Medulla oblongata (tissue), 1 donor: ENCODE measurements around the gene RASSF3.

Experiments used
- DNase-seq: peaks from one replicate; pipeline ENCODE4 v3.0.0-alpha.2; 2015; ENCODE audit errors: extremely low spot score

Gene RASSF3

DNA sequence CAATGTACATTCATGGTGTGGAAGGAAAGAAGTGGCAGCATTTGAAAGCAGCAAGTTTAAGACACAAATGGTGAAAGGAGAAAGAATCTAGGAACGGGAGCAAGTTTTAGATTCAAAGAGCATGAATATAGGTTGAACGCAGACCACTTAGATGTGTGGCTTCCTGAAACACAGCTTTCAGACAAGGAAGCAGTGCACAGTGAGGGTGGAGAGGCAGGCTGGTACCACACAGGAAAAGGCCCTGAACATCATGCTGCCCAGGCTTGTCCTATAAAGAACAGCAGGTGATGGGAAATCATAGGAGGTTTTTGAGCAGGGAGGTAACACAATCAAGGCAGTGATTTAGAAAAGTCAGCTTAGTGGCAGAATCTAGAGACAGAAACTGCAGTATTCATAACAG is 113.3 kb downstream of the RASSF3 start:
- no peak for DNase-seq

DNA sequence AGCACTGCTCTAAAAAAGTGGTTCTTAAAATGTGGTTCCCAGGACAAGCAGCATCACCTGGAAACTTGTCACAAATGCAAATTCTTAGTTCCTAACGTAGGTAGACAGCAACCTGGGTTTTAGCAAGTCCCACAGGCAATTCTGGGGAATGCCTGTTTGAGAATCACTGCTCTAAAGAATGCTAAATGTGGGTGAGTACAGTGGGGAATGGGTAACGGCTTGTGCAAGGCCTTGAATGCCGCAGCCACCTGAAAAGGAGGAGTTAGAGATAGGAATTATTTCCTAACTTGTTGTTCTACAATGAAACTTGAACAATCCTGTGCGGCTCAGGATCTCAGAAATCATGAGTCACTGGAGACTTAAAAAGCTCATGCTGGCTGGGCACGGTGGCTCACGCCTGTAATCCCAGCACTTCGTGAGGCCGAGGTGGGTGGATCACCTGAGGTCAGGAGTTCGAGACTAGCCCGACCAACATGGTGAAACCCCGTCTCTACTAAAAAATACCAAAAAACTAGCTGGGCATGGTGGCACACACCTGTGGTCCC is 114.0 kb downstream of the RASSF3 start:
- DNase-seq: no peak

DNA sequence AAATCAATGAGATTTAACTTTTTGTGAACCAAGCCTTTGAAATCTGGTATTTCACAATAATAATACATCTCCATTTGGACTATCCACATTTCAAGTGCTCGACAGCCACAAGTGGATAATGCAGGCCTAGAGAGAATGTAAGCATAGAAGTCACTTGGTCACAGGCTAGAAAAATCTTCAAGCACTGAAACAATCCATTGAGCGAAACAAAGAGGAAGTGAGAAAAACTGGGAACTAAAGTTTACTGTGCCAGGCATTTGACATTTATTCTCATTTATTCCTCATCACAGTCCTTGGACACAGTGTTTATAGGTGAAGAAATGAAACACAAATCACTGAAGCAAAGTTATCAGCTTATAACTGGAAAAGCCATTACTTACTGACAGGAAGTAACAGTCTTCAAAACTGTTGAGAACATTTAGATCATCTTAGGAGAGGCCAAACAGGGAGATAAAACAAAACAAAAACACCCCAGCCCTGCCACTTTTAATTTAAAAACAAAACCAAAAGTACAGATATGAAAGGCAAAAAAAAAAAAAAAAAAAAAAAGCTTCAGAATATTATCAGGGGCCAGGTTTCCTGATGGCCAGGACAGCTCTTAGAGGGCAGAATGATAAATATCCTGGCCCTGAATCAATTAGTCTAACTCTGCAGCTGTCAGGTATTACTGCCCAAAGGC is 119.8 kb downstream of the RASSF3 start:
- DNase-seq: peak; percentile 37

DNA sequence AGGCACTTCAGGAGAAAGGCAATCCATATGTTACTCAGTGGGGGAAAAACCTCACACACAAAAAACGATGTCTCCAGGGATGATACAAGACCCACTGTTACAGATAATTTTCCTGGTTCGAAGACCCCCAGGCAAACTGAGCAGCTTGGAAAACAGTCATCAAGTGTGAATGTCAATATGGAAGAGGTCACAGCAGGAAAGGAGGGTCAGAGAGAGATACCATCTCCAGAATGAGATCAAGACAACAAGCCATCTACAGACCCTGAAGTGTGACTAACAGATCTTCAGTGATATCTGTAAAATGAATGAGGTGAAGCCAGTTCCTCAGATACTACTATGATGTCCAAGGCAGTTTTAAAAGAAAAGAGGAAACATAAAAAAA is 120.3 kb downstream of the RASSF3 start:
- DNase-seq: no peak

DNA sequence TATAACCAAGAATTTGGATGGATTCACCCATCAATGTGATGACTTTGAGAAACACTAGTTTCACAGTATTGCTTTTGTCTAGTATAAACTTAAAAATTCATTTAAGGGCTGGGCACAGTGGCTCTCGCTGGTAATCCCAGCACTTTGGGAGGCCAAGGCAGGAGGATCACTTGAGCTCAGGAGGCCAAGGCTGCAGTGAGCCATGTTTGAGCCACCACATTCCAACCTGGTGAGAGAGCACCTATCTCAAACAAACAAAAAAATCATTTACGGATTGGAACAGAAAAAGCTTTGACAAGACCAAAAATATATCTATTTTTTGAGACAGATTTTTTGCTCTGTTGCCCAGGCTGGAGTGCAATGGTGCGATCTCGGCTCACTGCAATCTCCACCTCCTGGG is 121.4 kb downstream of the RASSF3 start:
- no peak for DNase-seq

DNA sequence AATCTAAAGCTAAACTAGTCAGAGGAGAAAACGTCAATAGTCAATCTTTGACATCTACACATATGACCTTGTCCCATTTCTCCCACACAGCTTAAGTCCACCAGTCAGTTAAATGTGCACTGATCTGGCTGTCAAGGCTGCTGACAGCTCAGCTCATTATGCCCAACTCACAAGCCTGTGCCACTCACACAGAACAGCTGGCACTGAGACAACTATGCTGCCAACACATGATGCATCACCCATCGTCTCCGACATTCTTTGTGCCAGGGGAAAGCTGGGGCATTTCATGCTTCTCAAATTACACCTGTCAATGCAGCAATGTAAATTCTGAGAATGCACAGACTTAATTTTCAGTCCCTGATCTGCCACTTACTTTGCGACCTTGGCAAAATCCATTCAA is 123.6 kb downstream of the RASSF3 start:
- DNase-seq: peak; percentile 50

DNA sequence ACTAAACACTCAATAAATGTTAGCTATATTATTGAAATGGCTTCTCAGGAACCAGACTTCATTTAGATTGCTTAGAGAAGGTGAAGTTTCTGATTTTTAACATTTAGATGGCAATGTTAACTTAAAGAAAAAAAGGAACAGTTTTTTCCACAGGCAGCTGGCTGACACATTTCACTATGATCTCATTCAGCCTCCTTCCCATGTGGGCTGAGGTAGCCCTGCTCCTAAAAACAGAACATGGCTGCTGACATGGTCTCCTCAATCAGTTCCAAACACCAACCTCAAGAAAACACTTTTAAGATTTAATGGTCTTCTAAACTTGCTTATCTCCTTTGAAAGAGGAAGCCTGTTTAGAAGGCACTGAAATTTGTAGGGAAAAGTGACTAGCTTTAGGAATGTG is 125.1 kb downstream of the RASSF3 start:
- DNase-seq: no peak

DNA sequence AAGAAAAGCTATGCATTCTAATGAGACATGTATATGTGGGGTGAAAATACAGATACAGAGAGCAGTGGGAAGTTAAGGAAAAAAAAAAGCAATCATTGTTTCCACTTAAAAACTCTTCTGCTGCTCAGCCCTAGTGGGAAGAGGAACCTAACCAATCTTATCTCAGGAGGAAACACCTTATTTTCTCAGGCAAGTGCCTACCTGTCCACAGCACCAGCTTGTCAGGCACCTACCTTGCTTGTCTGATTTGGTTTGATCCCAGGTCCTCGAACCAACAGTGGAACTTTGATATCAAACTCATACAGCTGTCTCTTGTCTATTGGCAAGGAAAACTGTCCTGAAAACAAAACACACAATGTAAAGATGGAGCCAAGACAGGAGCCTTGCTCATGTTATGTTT is 126.5 kb downstream of the RASSF3 start:
- no peak for DNase-seq

DNA sequence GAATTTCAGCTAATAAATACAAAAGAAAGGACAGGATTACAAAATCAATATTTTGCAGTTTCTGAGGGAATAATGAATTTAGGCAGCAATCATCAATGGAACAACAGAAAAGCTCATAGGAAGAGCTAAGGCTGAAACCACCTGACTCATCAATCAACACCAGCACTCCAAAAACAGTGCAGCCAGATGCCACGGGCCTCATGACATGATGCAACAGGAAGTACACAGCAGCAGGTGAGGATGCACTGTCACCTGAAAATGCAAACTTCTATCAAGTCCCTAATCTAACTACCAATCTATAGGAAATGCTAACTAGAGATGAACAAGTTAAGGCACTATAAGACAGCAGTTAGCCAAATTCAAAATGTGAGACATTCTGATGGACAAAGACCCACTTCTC is 127.2 kb downstream of the RASSF3 start:
- DNase-seq: no peak

DNA sequence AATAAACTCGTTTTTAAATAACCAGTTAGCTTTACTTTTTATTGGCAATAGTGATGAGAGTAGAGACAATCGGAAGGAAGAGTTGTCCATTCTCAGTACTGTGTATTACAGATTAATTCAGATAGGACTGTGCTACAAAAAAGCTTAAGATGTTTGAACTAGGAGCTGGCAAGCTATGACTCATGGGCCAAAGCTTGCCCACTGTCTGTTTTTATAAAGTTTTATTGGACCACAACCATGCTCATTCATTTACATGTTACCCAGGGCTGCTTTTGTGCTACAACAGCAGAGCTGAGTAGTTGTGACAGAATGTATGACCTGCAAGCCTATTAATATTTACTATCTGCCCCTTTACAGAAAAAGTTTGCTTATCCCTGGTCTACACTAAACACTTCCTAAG is 129.5 kb downstream of the RASSF3 start:
- DNase-seq: no peak

DNA sequence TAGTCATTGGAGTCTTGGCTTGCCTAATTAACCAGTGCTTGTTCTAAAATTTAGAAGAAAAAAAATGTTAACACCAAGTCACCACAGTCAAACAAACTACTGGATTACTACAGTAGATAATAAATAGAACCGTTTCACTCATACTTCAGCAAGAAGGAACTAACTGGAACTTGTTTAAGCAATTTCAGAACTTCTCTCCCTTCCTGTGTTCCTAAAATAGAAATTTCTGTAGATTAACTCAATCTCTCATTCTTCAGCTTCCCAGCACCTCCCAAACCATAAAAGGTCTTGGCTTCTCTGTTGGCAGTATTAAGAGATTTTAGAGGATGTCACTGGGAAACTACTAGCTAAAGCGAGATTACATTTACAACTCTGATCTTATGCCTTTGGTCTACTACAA is 130.4 kb downstream of the RASSF3 start:
- no peak for DNase-seq

DNA sequence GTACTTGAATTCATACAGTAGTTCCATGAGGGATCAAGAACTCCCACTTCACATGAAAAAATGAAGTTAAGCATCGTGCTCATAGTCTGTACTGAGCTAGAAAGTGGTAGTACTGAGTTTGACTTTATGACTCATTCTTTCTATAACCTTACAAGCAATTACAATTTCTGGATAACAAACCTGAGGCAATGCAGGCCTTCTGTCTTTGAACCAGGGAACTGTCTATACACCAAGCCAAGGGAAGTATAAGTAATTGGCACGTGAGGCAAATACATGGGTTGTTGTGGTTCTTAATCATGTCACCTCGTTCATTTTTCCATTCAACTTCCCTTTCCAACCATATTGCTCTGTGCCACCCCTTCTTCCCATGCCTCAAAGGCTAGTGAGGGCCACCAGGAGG is 132.1 kb downstream of the RASSF3 start:
- DNase-seq: no peak

DNA sequence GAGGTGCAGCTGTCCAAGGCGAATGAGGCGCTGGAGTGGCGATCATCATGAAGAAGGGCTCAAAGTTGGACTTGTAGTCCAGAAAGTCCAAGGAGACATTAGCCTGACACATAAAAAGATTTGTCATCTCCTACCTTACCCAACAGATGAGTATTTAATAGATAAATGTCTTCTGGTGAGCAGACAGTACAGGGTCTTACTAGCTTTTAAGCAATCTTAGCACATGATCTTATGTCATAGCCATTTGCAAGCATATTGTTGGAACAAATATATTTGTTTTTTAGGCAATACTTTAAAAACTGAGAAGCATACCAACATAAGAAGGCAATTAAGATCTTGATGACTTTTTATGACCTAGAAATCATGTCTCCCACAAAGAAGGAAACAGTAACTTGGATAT is 132.9 kb downstream of the RASSF3 start:
- no peak for DNase-seq

DNA sequence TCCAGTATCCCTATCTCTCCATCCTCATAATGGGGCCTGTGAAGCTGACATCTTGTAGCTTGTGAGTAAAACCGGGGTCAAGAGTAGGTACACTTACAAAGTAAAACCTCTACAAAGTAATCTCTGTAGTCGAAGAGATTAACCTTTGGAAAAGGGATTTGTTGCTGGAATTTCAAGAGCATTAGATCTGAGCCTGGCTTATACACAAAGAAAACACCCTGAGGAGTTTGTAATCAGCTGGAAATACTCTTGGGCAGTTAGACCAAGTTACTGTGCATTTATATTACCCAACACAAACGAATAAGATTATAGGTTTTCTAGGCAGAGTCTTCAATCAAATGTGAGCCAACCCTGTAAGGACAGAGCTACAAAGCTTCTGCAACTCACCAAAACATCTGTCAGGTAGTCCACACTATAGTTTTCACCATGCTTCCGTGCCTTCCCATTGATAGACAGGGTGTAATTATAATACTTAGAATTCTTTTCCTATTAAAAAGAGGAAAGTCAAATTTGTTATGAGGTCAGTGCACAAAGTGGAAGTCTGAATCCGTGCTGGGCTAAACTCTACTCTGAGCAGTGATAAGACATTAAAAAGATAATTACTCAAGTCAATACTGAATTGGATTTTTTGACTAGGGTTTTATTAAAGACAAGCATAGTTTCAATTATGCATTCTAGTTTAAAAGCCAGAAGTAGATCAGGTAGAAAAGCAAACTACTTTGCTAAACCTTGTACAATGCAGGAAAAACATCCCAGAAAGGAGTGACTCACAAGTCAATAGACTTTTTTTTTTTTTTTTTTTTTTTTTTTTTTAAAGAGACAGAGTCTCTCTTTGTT is 134.3 kb downstream of the RASSF3 start:
- no peak for DNase-seq

DNA sequence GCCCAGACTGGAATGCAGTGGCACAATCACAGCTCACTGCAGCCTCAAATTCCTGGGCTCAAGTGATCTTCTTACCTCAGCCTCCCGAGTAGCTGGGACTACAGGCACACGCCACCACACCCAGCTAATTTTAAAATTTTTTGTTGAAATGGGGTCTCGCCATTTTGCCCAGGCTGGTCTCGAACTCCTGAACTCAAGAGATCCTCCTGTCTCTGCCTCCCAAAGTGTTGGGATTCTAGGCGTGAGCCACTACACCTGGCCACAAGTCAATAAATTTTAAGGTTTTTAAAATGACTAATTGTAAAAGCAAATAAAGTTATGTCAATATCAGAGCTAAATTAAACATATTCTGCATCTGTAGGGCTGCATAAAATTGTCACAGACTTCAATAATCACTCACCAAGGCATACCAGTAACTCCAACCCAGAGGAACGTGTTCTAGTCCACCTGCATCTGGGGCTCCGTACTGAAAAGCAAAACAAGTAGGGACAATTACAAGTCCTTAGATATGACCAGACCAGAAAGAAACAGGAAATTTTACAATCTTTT is 135.0 kb downstream of the RASSF3 start:
- DNase-seq: no peak

DNA sequence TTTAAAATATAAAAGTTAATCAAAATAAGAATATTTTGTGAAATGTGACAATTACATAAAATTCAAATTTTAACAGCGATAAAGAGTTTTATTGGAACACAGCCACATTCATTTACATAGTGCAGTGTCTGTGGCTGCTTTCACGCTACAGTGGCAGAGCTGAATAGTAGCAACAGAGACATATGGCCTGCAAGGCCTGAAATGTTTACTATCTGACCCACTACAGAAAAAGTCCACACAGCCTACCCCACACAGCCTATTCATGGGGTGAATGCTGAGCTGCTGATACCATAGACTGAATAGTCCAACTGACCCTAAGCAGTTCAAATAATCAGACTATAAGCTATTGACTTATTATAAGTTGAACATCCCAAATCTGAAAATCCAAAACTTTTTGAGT is 135.7 kb downstream of the RASSF3 start:
- no peak for DNase-seq

DNA sequence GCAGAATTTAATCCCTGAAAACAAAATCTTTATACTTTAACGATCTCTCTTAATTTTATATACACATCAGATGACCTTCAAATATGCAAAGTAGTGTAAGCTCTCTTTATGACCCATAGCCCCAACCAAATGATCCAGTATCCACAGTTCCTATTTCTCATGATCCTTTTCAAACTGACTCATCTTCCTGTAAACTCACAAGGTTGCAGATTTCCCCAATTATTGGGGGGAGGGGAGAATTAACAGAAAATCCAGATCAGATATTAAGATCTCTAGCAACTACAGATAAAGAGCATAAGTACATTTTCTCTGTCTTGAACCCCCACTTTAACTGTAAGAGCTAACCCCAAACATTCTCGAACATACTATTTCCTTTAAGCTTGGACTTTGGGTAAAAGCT is 136.4 kb downstream of the RASSF3 start:
- DNase-seq: no peak
